Sigmoid colon (tissue), 7 donors: ENCODE data around the gene C14orf180. TPM values are rescaled to one million over a fixed set of nuclear protein-coding genes. Genes with fewer than 3 reads are reported as not detected.

Source experiments
- DNase-seq: peaks from one replicate; pipeline ENCODE4 v3.0.0-alpha.2; 2019
- H3K27ac ChIP-seq, 4 donors: fragments of 200-600 bp; sonication (generic); one replicate each; pipeline ENCODE4 v1.5.1; 2016 to 2019; ENCODE audit warnings: mild to moderate bottlenecking in 1 of 4
- H3K27me3 ChIP-seq, 3 donors: fragments of 200-600 bp; sonication (generic); one replicate each; pipeline ENCODE4 v1.5.1; 2019; ENCODE audit warnings: mild to moderate bottlenecking in 1 of 3
- H3K36me3 ChIP-seq, 4 donors: fragments of 200-600 bp; sonication (generic); one replicate each; pipeline ENCODE4 v1.5.1; 2016 to 2019
- H3K4me1 ChIP-seq, 4 donors: fragments of 200-600 bp; sonication (generic); one replicate each; pipeline ENCODE4 v1.5.1; 2017 to 2019
- H3K4me3 ChIP-seq, 4 donors: fragments of 200-600 bp; sonication (generic); one replicate each; pipeline ENCODE4 v1.5.1; 2017 to 2019; ENCODE audit warnings: mild to moderate bottlenecking in 2 of 4, moderate library complexity in 1 of 4
- H3K9me3 ChIP-seq, 4 donors: fragments of 200-600 bp in 3 of 4; sonication (generic) in 3 of 4; one replicate each; pipeline versions ENCODE4 v1.5.1 to v1.6.1; 2013 to 2019
- CTCF ChIP-seq, 4 experiments: fragments of 450-650 bp in 3 of 4; fragments of 200-600 bp in 1 of 4; IDR thresholded peaks; one replicate each; pipeline ENCODE4 v1.5.1; 2016 to 2019; ENCODE audit warnings: antibody characterized with exemption in 4 of 4, mild to moderate bottlenecking in 3 of 4, moderate library complexity in 2 of 4
- EP300 ChIP-seq, 4 donors: sonication (generic); formaldehyde crosslinking; IDR thresholded peaks; one replicate each; pipeline ENCODE4 v1.6.1; 2017; ENCODE audit warnings: antibody characterized with exemption in 4 of 4
- POLR2A ChIP-seq, 2 donors: fragments of 450-650 bp; IDR thresholded peaks; one replicate each; pipeline ENCODE4 v1.6.1; 2016; ENCODE audit warnings: antibody characterized with exemption in 2 of 2, mild to moderate bottlenecking in 2 of 2, moderate library complexity in 2 of 2
- POLR2AphosphoS5 ChIP-seq, 4 donors: sonication (generic); formaldehyde crosslinking; IDR thresholded peaks; one replicate each; pipeline ENCODE4 v1.6.1; 2017; ENCODE audit warnings: antibody characterized with exemption in 4 of 4
- WGBS, 2 donors: extraction: QIAGEN DNeasy Blood & Tissue Kit; methylation state at CpG; one replicate each; pipeline ENCODE4 v1.1.7; 2013; 5-methylcytosine and 5-hydroxymethylcytosine counted together
- intact Hi-C: fragments of 100-400 bp; cut with DNase I; formaldehyde crosslinking; loops from one replicate; pipeline ENCODE4 v1.15.1; 2023
- polyA plus RNA-seq, 3 donors: library from polyadenylated mRNA; stranded (reverse); fragments of 200-250 nt; gene quantifications; one replicate each; pipeline ENCODE4 v1.2.3, GENCODE V29; 2013
- total RNA-seq, 4 donors: library from RNA; depleted of rRNA; stranded (reverse); fragments of >200 nt; gene quantifications; one replicate each; pipeline ENCODE4 v1.1.0, GENCODE V29; 2016
- donor health status: healthy with polysubstance abuse.
- donor health status: Bipolar disorder and iron deficiency.
- donor health status: healthy.

The C14orf180 gene
- total and polyA plus RNA-seq, 7 donors: 0.16 to 5.0 (median 0.58) TPM; not detected in 1

DNA sequence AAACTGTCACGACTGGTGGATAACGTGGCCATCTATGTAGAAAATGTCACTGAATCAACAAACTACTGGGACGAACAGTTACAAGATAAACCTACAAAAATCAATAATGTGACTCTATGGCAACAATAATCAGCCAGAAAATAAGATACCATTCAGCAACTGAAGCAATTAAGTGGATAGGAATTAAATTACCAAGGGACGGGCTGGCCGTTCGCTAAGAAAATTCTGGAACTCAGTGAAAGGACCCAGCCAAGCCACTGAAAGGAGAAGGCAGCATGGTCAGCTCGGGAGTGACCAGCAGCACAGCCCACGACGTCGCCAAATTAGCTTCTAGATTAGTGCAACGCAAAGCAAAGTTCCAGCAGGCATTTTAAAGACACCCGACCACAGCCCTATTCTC lies 58.6 kb downstream of the C14orf180 start:
- no peak for TF ChIP-seq EP300 (IDR thresholded peaks at IDR 0.05)
- TF ChIP-seq POLR2A (IDR thresholded peaks at IDR 0.05): no peak
- TF ChIP-seq CTCF (IDR thresholded peaks at IDR 0.05): no peak
- no peak for TF ChIP-seq POLR2AphosphoS5 (IDR thresholded peaks at IDR 0.05)
- Histone ChIP-seq H3K27me3 (peaks cover 0 to 42% (median 3%) of the 10 kb centered on the region in 3 donors), H3K36me3 (no peaks in the 10 kb centered on the region), H3K27ac (no peak overlapping the region), H3K4me3 (no peak overlapping the region), H3K4me1 (peaks cover 0 to 7% (median 3%) of the 10 kb centered on the region in 4 donors), H3K9me3 (no peaks in the 10 kb centered on the region)
- no peak for DNase-seq
- WGBS, 2 donors: 21 to 55% methylated on average over 12 of the region's 12 CpGs
- intact Hi-C loops: no loop called here

- Histone ChIP-seq H3K9me3 (no peaks in the 10 kb centered on the region), H3K4me3 (no peak overlapping the region), H3K27ac (no peak overlapping the region), H3K4me1 (peaks cover 0 to 7% (median 3%) of the 10 kb centered on the region in 4 donors), H3K27me3 (peaks cover 0 to 42% (median 3%) of the 10 kb centered on the region in 3 donors), H3K36me3 (no peaks in the 10 kb centered on the region)
- no peak for TF ChIP-seq POLR2AphosphoS5 (IDR thresholded peaks at IDR 0.05)
- TF ChIP-seq POLR2A (IDR thresholded peaks at IDR 0.05): no peak
- TF ChIP-seq CTCF (IDR thresholded peaks at IDR 0.05): no peak
- no peak for TF ChIP-seq EP300 (IDR thresholded peaks at IDR 0.05)
- DNase-seq: peak; percentile 43
- 60 to 80% methylated on average over 13 of the region's 13 CpGs for WGBS, 2 donors
- intact Hi-C loops: no loop called here
These were observed 59.4 kb downstream of the C14orf180 start for GRCh38 chr14:104638927-104639450.

DNA sequence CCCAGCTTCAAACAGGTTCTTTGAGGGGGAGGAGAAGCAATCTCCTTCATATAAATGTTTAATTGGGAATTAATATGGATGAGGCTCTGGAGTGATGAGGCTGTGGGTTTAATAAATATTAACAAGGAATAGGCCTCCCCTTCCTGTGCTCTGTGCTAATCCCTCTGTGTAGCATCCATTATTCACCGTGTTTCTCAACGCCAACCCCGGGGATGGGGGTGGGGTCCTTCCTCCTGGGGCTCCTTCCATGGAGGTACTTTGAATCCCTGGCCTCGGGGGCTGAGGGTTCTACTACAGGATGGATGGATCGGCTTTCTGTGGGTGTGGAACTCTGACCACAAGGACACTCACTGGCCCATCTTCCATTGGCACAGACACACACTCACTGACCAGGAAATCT lies 59.9 kb downstream of the C14orf180 start:
- no peak overlapping the region for H3K4me3 ChIP-seq
- intact Hi-C loops: no loop called here
- no peak overlapping the region for H3K27ac ChIP-seq
- 34 to 66% methylated on average over 5 of the region's 5 CpGs for WGBS, 2 donors
- TF ChIP-seq EP300 (IDR thresholded peaks at IDR 0.05): no peak
- no peak for TF ChIP-seq POLR2AphosphoS5 (IDR thresholded peaks at IDR 0.05)
- TF ChIP-seq POLR2A (IDR thresholded peaks at IDR 0.05): no peak
- no peak for TF ChIP-seq CTCF (IDR thresholded peaks at IDR 0.05)
- no peaks in the 10 kb centered on the region for H3K36me3 ChIP-seq
- peak; percentile 47 for DNase-seq
- peaks cover 0 to 37% (median 3%) of the 10 kb centered on the region in 3 donors for H3K27me3 ChIP-seq
- H3K9me3 ChIP-seq: no peaks in the 10 kb centered on the region
- H3K4me1 ChIP-seq: peaks cover 0 to 7% (median 3%) of the 10 kb centered on the region in 4 donors

Other genes starting within 250 kb of the C14orf180 start
- 1 to 10 TPM; 1.4 to 5.4 (median 2.8) TPM for gene TMEM179, start 25.0 kb downstream of the C14orf180 start, total RNA-seq
- gene TMEM179, start 25.0 kb downstream of the C14orf180 start, polyA plus RNA-seq: 1 to 10 TPM in 1 of 3 donors, not detected in 2; 4.2 TPM
- gene INF2, start 109.9 kb downstream of the C14orf180 start, total RNA-seq: 10 to 100 TPM; 26.3 to 67.0 (median 30.3) TPM
- gene INF2, start 109.9 kb downstream of the C14orf180 start, polyA plus RNA-seq: 100 to 1,000 TPM; 127 to 169 (median 130) TPM
- gene ADSS1, start 144.5 kb downstream of the C14orf180 start, total RNA-seq: 10 to 100 TPM in 1 of 4 donors, 1 to 10 TPM in 3; 2.0 to 10.2 (median 7.3) TPM
- gene ADSS1, start 144.5 kb downstream of the C14orf180 start, polyA plus RNA-seq: 1 to 10 TPM; 3.5 to 6.6 (median 4.1) TPM
- 100 to 1,000 TPM; 235 to 512 (median 367) TPM for gene SIVA1, start 173.4 kb downstream of the C14orf180 start, total RNA-seq
- gene SIVA1, start 173.4 kb downstream of the C14orf180 start, polyA plus RNA-seq: 100 to 1,000 TPM; 124 to 227 (median 200) TPM
- 100 to 1,000 TPM; 109 to 180 (median 126) TPM for gene AKT1, start 216.0 kb downstream of the C14orf180 start, total RNA-seq
- 100 to 1,000 TPM in 2 of 3 donors, 10 to 100 TPM in 1; 86.2 to 116 (median 102) TPM for gene AKT1, start 216.0 kb downstream of the C14orf180 start, polyA plus RNA-seq
- gene ZBTB42, start 221.3 kb downstream of the C14orf180 start, total RNA-seq: 1 to 10 TPM; 1.5 to 5.3 (median 3.5) TPM
- gene ZBTB42, start 221.3 kb downstream of the C14orf180 start, polyA plus RNA-seq: 1 to 10 TPM; 4.2 to 5.5 (median 4.6) TPM